Transverse colon (tissue), 4 donors: ENCODE results near the gene CDIP1. TPM values are rescaled to one million over a fixed set of nuclear protein-coding genes. Genes with fewer than 3 reads are reported as not detected.

Experiments
- DNase-seq: peaks from one replicate; pipeline ENCODE4 v3.0.0-alpha.2; 2019
- H3K27ac ChIP-seq, 4 donors: fragments of 200-600 bp; sonication (generic); 2 replicates each; pipeline ENCODE4 v1.5.1; 2016 to 2018; ENCODE audit warnings: inconsistent platforms in 4 of 4
- H3K27me3 ChIP-seq: fragments of 200-600 bp; sonication (generic); 2 replicates; pipeline ENCODE4 v1.5.1; 2017; ENCODE audit warnings: inconsistent platforms
- H3K36me3 ChIP-seq, 4 donors: fragments of 200-600 bp; sonication (generic); 2 replicates each; pipeline ENCODE4 v1.5.1; 2017 to 2019; ENCODE audit warnings: inconsistent platforms in 4 of 4
- H3K4me1 ChIP-seq, 4 donors: fragments of 200-600 bp; sonication (generic); 2 replicates each; pipeline ENCODE4 v1.5.1; 2017 to 2020; ENCODE audit warnings: inconsistent platforms in 4 of 4
- H3K4me3 ChIP-seq, 4 donors: fragments of 200-600 bp; sonication (generic); 1 replicate in 1 of 4; 2 replicates in 3 of 4; pipeline versions ENCODE4 v1.5.1 to v1.6.1; 2017 to 2019; ENCODE audit warnings: inconsistent platforms in 4 of 4
- H3K9me3 ChIP-seq, 2 donors: fragments of 200-600 bp; sonication (generic); 2 replicates each; pipeline ENCODE4 v1.5.1; 2017 to 2019; ENCODE audit warnings: inconsistent platforms in 2 of 2
- EP300 ChIP-seq: sonication (generic); formaldehyde crosslinking; IDR thresholded peaks from one replicate; pipeline ENCODE4 v1.6.1; 2017; ENCODE audit warnings: antibody characterized with exemption, low read depth
- POLR2A ChIP-seq: fragments of 450-650 bp; IDR thresholded peaks from one replicate; pipeline ENCODE4 v1.6.1; 2016; ENCODE audit warnings: antibody characterized with exemption, mild to moderate bottlenecking, moderate library complexity
- POLR2AphosphoS5 ChIP-seq, 3 donors: sonication (generic); formaldehyde crosslinking; IDR thresholded peaks; one replicate each; pipeline ENCODE4 v1.6.1; 2016; ENCODE audit warnings: antibody characterized with exemption in 3 of 3
- WGBS, 2 donors: methylation state at CpG; one replicate each; pipeline ENCODE4 v1.1.5; 2018; ENCODE audit warnings: low coverage in 1 of 2; 5-methylcytosine and 5-hydroxymethylcytosine counted together
- in situ Hi-C, 4 donors: fragments of 200-750 bp; cut with MboI; loops; one replicate each; pipeline versions ENCODE4 v1.15.0 to v1.15.1; 2017; ENCODE audit warnings: low sequenced_read_pairs in 3 of 4, low pct_ligation_motif_present in 1 of 4, low pct_unique_long_range_greater_than_20kb in 1 of 4
- intact Hi-C: fragments of 100-400 bp; cut with DNase I; formaldehyde crosslinking; loops from one replicate; pipeline ENCODE4 v1.15.1; 2023; ENCODE audit warnings: low total_unique reads
- total RNA-seq, 4 donors: library from RNA; depleted of rRNA; stranded (reverse); fragments of >200 nt; gene quantifications; one replicate each; pipeline ENCODE4 v1.1.0, GENCODE V29; 2016
- TF ChIP-seq, protein P1 (sequence below), 5 experiments: fragments of 200-600 bp in 3 of 5; fragments of 450-650 bp in 2 of 5; sonication (generic) in 3 of 5; IDR thresholded peaks; 1 replicate in 2 of 5; 2 replicates in 3 of 5; pipeline ENCODE4 v1.5.1; 2016 to 2017; ENCODE audit warnings: antibody characterized with exemption in 5 of 5, inconsistent platforms in 3 of 5, mild to moderate bottlenecking in 2 of 5, moderate library complexity in 1 of 5

Gene CDIP1
- total RNA-seq, 4 donors from 2014 or later: 8.8 to 29.5 (median 19.0) TPM

DNA sequence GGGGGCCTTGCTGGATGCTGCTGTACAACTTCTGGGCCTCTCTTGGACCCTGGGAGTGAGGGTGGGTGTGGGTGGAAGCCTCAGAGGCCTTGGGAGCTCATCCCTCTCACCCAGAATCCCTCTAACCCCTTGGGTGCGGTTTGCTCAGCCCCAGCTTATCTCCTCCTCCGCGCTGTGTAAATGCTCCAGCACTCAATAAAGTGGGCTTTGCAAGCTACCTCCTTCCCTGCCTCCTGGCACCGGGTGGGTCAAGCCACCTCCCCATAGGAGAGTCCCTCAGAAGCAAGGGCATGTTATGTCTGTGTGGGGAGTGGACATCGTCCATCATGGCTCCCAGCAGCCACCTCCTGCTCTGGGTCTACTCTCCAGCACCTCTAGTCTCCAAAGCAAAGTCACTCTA lies 28.4 kb downstream of the CDIP1 start:
- no peak for TF ChIP-seq POLR2A
- H3K27me3 ChIP-seq: no peaks in the 10 kb centered on the region
- peaks cover 14 to 43% (median 18%) of the 10 kb centered on the region in 4 donors for H3K4me1 ChIP-seq
- 86 to 100% methylated on average over 1 to 5 of the region's 5 CpGs for WGBS, 2 donors
- H3K27ac ChIP-seq: no peak overlapping the region
- DNase-seq: no peak
- H3K36me3 ChIP-seq: peaks cover 0 to 29% (median 8%) of the 10 kb centered on the region in 4 donors
- in situ Hi-C loops: no loop called here
- H3K4me3 ChIP-seq: no peak overlapping the region
- H3K9me3 ChIP-seq: no peaks in the 10 kb centered on the region
- intact Hi-C loops: no loop called here

DNA sequence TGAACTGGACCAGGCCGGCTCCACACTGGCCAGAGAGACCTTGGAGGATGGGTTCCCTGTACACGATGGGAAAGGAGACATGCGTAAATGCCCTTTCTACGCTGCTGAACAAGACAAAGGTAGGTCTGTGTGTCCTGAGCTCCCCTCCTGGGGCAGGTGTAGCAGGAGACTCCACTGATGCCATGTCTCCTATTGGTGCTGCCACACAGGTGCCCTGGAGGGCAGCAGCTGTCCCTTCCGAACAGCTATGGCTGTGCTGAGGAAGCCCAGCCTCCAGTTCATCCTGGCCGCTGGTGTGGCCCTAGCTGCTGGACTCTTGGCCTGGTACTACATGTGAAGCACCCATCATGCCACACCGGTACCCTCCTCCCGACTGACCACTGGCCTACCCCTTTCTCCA lies 29.2 kb downstream of the CDIP1 start:
- no peak overlapping the region for H3K4me3 ChIP-seq
- TF ChIP-seq EP300 (no peak), POLR2AphosphoS5 (IDR thresholded peaks at IDR 0.05) (no peak), POLR2A (no peak)
- TF ChIP-seq, protein P1, sequence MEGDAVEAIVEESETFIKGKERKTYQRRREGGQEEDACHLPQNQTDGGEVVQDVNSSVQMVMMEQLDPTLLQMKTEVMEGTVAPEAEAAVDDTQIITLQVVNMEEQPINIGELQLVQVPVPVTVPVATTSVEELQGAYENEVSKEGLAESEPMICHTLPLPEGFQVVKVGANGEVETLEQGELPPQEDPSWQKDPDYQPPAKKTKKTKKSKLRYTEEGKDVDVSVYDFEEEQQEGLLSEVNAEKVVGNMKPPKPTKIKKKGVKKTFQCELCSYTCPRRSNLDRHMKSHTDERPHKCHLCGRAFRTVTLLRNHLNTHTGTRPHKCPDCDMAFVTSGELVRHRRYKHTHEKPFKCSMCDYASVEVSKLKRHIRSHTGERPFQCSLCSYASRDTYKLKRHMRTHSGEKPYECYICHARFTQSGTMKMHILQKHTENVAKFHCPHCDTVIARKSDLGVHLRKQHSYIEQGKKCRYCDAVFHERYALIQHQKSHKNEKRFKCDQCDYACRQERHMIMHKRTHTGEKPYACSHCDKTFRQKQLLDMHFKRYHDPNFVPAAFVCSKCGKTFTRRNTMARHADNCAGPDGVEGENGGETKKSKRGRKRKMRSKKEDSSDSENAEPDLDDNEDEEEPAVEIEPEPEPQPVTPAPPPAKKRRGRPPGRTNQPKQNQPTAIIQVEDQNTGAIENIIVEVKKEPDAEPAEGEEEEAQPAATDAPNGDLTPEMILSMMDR (IDR thresholded peaks at IDR 0.05): no peak
- H3K9me3 ChIP-seq: no peaks in the 10 kb centered on the region
- 96 to 100% methylated on average over 1 to 8 of the region's 8 CpGs for WGBS, 2 donors
- peaks cover 11 to 39% (median 13%) of the 10 kb centered on the region in 4 donors for H3K4me1 ChIP-seq
- intact Hi-C loops: loop anchor here (10.0 kb wide), 1 partner anchor 75 kb away; no protein-coding TSS in a partner anchor
- H3K27me3 ChIP-seq: no peaks in the 10 kb centered on the region
- in situ Hi-C loops: no loop called here
- no peak overlapping the region for H3K27ac ChIP-seq
- H3K36me3 ChIP-seq: peaks cover 0 to 29% (median 8%) of the 10 kb centered on the region in 4 donors
- no peak for DNase-seq

DNA sequence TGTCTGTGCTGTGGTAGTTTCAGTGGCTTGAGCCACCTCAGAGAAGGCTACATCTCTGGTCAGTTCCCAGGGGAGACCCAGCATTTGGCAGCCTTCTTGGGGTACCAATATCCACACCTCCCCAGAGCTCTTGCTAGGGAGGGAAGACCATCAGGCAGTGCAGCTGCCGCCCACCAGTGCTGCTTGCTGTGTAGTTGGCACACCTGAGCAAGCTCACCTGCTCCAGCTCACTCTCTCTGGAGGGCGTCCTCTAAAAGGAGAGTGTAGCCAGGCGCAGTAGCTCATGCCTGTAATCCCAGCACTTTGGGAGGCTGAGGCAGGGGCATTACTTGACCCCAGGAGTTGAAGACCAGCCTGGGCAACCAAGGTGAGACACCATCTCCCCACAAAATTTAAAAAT lies 29.8 kb downstream of the CDIP1 start:
- WGBS, 2 donors: 100% methylated on average over 2 of the region's 3 CpGs; no CpG with 5 or more reads in 1 of the 2 donors
- Histone ChIP-seq H3K36me3 (peaks cover 0 to 29% (median 8%) of the 10 kb centered on the region in 4 donors), H3K27me3 (no peaks in the 10 kb centered on the region), H3K4me1 (peaks cover 5 to 33% (median 7%) of the 10 kb centered on the region in 4 donors), H3K4me3 (no peak overlapping the region), H3K27ac (no peak overlapping the region), H3K9me3 (no peaks in the 10 kb centered on the region)
- intact Hi-C loops (loop anchor here (10.0 kb wide), 1 partner anchor 76 kb away; no protein-coding TSS in a partner anchor), in situ Hi-C loops (no loop called here)
- no peak for TF ChIP-seq POLR2A
- no peak for TF ChIP-seq EP300
- TF ChIP-seq, protein P1 (IDR thresholded peaks at IDR 0.05): no peak
- DNase-seq: no peak

DNA sequence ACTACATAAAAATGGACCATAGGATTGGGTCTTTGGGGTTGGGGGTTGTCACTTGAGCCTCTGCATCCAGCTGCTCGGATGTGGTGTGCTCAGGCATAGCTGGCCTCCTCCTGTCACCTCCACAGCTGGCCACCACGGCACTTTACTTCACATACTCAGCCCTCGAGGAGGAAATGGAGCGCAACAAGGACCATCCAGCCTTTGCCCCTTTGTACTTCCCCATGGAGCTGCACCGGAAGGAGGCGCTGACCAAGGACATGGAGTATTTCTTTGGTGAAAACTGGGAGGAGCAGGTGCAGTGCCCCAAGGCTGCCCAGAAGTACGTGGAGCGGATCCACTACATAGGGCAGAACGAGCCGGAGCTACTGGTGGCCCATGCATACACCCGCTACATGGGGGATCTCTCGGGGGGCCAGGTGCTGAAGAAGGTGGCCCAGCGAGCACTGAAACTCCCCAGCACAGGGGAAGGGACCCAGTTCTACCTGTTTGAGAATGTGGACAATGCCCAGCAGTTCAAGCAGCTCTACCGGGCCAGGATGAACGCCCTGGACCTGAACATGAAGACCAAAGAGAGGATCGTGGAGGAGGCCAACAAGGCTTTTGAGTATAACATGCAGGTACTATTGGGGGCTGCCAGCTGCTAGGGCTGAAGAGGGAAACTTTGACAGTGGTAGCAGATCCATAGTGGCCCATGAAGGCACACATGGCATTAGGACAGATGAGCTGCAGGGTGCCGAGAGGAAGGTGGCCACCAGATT lies 30.8 kb downstream of the CDIP1 start:
- Histone ChIP-seq H3K4me3 (no peak overlapping the region), H3K27ac (no peak overlapping the region), H3K36me3 (peaks cover 0 to 29% (median 8%) of the 10 kb centered on the region in 4 donors), H3K4me1 (peaks cover 5 to 28% (median 7%) of the 10 kb centered on the region in 4 donors), H3K27me3 (no peaks in the 10 kb centered on the region), H3K9me3 (no peaks in the 10 kb centered on the region)
- in situ Hi-C loops: no loop called here
- DNase-seq: no peak
- TF ChIP-seq EP300 (no peak), POLR2AphosphoS5 (IDR thresholded peaks at IDR 0.05) (no peak), POLR2A (no peak)
- TF ChIP-seq, protein P1 (IDR thresholded peaks at IDR 0.05): no peak
- WGBS, 2 donors: 94 to 100% methylated on average over 3 to 17 of the region's 17 CpGs
- intact Hi-C loops: loop anchor here (10.0 kb wide), 1 partner anchor 77 kb away; no protein-coding TSS in a partner anchor
